ENCODE results near the gene TMEM40. TPM values are rescaled to one million over a fixed set of nuclear protein-coding genes. Genes with fewer than 3 reads are reported as not detected.

Gene TMEM40
- polyA plus RNA-seq, 1 of the 3 experiments (the other 2 are of a cell fraction), result 0.05 TPM

GRCh38 chr3:12752809-12753208 is 6.2 kb downstream of the TMEM40 start:
- H3K4me1 ChIP-seq (ENCODE audit: control insufficient read depth in 1 of 2, insufficient read depth in 2 of 2, low read depth in 1 of 2, low read length in 1 of 2), result peaks cover 0 to 1% of the 10 kb centered on the region in 2 experiments; a peak in 2 of 4 replicates
- H2AFZ ChIP-seq (ENCODE audit: low read depth), result no peak overlapping the region
- POLR2A ChIA-PET, result no interaction called here
- CTCF ChIA-PET, result no interaction called here
- no peaks in the 10 kb centered on the region for H3K36me3 ChIP-seq (replicated peaks in 1 of 2; ENCODE audit: control insufficient read depth in 1 of 2, insufficient read depth in 2 of 2, low read length in 1 of 2)
- H3K79me2 ChIP-seq (ENCODE audit: insufficient read depth), result no peaks in the 10 kb centered on the region
- no peak overlapping the region for H3K4me3 ChIP-seq (ENCODE audit: low read depth in 2 of 2, low read length in 1 of 2)
- H3F3A ChIP-seq (replicated peaks; ENCODE audit: insufficient read depth), result peaks cover 11% of the 10 kb centered on the region
- no peaks in the 10 kb centered on the region for H4K20me1 ChIP-seq (ENCODE audit: insufficient read depth)
- H3K9ac ChIP-seq, result no peak overlapping the region
- DNase-seq, result no peak
- no peak for TF ChIP-seq NFIC (IDR thresholded peaks at IDR 0.05; ENCODE audit: borderline replicate concordance)
- TF ChIP-seq MXI1 (IDR thresholded peaks at IDR 0.05; ENCODE audit: low read depth, low read length), result no peak
- TF ChIP-seq EZH2phosphoT487 (IDR thresholded peaks at IDR 0.05; ENCODE audit: borderline replicate concordance, low read depth), result no peak
- no peak for TF ChIP-seq MAX (IDR thresholded peaks at IDR 0.05; ENCODE audit: low read depth)
- TF ChIP-seq REST (IDR thresholded peaks at IDR 0.05; ENCODE audit: low read depth, low read length), result no peak
- H3K4me2 ChIP-seq, result no peak overlapping the region
- no peaks in the 10 kb centered on the region for H3K9me3 ChIP-seq
- H3K27me3 ChIP-seq (ENCODE audit: insufficient read depth), result no peaks in the 10 kb centered on the region
- H3K9me2 ChIP-seq, result no peaks in the 10 kb centered on the region
- 88% methylated on average over 2 of the region's 2 CpGs for WGBS (ENCODE audit: low lambda C conversion rate)
- no peak overlapping the region for H3K27ac ChIP-seq (ENCODE audit: low read depth in 2 of 2, low read length in 1 of 2)

GRCh38 chr3:12752102-12752501 is 7.0 kb downstream of the TMEM40 start:
- H4K20me1 ChIP-seq (ENCODE audit: insufficient read depth), result no peaks in the 10 kb centered on the region
- no peaks in the 10 kb centered on the region for H3K9me2 ChIP-seq
- no peaks in the 10 kb centered on the region for H3K27me3 ChIP-seq (ENCODE audit: insufficient read depth)
- no peaks in the 10 kb centered on the region; a peak in 2 of 4 replicates for H3K4me1 ChIP-seq (ENCODE audit: control insufficient read depth in 1 of 2, insufficient read depth in 2 of 2, low read depth in 1 of 2, low read length in 1 of 2)
- no peaks in the 10 kb centered on the region for H3K36me3 ChIP-seq (replicated peaks in 1 of 2; ENCODE audit: control insufficient read depth in 1 of 2, insufficient read depth in 2 of 2, low read length in 1 of 2)
- H3F3A ChIP-seq (replicated peaks; ENCODE audit: insufficient read depth), result peaks cover 9% of the 10 kb centered on the region
- WGBS (ENCODE audit: low lambda C conversion rate), result 53% methylated on average over 3 of the region's 3 CpGs
- no peak overlapping the region for H2AFZ ChIP-seq (ENCODE audit: low read depth)
- H3K79me2 ChIP-seq (ENCODE audit: insufficient read depth), result no peaks in the 10 kb centered on the region
- H3K9ac ChIP-seq, result no peak overlapping the region
- no peaks in the 10 kb centered on the region for H3K9me3 ChIP-seq
- no peak overlapping the region for H3K27ac ChIP-seq (ENCODE audit: low read depth in 2 of 2, low read length in 1 of 2)
- TF ChIP-seq CTCF (IDR thresholded peaks at IDR 0.05), result no peak
- TF ChIP-seq TCF12 (IDR thresholded peaks at IDR 0.05), result no peak
- TF ChIP-seq USF1 (IDR thresholded peaks at IDR 0.05; ENCODE audit: borderline replicate concordance, low read depth), result no peak
- no peak for TF ChIP-seq CHD2 (IDR thresholded peaks at IDR 0.05; ENCODE audit: low read length, partially characterized antibody)
- no peak for TF ChIP-seq FOXM1 (IDR thresholded peaks at IDR 0.05; ENCODE audit: low read depth)
- TF ChIP-seq USF2 (IDR thresholded peaks at IDR 0.05; ENCODE audit: borderline replicate concordance, low read depth, low read length), result no peak
- no peak for TF ChIP-seq RXRA (IDR thresholded peaks at IDR 0.05; ENCODE audit: borderline replicate concordance, low read depth)
- TF ChIP-seq FOSL2 (IDR thresholded peaks at IDR 0.05; ENCODE audit: borderline replicate concordance, low read depth), result no peak
- no peak for TF ChIP-seq GABPA (IDR thresholded peaks at IDR 0.05; ENCODE audit: low read depth)
- no peak for TF ChIP-seq NRF1 (IDR thresholded peaks at IDR 0.05; ENCODE audit: low read depth, low read length)
- TF ChIP-seq SIN3A (IDR thresholded peaks at IDR 0.05; ENCODE audit: borderline replicate concordance, low read depth, low read length), result no peak
- TF ChIP-seq EP300 (IDR thresholded peaks at IDR 0.05; ENCODE audit: borderline replicate concordance in 1 of 2, low read depth in 1 of 2, low read length in 1 of 2), result no peak
- no peak for TF ChIP-seq FOXJ3 (CRISPR knock-in tag; IDR thresholded peaks at IDR 0.05)
- TF ChIP-seq TAF1 (IDR thresholded peaks at IDR 0.05; ENCODE audit: borderline replicate concordance, low read depth, low read length), result no peak
- DNase-seq, result no peak
- CTCF ChIA-PET, result no interaction called here
- H3K4me2 ChIP-seq, result no peak overlapping the region
- POLR2A ChIA-PET, result no interaction called here
- H3K4me3 ChIP-seq (ENCODE audit: low read depth in 2 of 2, low read length in 1 of 2), result no peak overlapping the region

All from SK-N-SH (cell line).